GM10266 (cell line): ENCODE data around the gene DLST.

ENCODE experiments used
- DNase-seq: peaks from one replicate; pipeline ENCODE4 v3.0.0; 2012; ENCODE audit errors: extremely low spot score
- TF ChIP-seq, protein P1 (sequence below): IDR thresholded peaks from 2 replicates; pipeline ENCODE4 v1.5.1; 2012; ENCODE audit warnings: mild to moderate bottlenecking, low read depth; ENCODE audit not compliant: control insufficient read depth, insufficient read depth; ENCODE audit errors: missing control alignments

Gene DLST

DNA sequence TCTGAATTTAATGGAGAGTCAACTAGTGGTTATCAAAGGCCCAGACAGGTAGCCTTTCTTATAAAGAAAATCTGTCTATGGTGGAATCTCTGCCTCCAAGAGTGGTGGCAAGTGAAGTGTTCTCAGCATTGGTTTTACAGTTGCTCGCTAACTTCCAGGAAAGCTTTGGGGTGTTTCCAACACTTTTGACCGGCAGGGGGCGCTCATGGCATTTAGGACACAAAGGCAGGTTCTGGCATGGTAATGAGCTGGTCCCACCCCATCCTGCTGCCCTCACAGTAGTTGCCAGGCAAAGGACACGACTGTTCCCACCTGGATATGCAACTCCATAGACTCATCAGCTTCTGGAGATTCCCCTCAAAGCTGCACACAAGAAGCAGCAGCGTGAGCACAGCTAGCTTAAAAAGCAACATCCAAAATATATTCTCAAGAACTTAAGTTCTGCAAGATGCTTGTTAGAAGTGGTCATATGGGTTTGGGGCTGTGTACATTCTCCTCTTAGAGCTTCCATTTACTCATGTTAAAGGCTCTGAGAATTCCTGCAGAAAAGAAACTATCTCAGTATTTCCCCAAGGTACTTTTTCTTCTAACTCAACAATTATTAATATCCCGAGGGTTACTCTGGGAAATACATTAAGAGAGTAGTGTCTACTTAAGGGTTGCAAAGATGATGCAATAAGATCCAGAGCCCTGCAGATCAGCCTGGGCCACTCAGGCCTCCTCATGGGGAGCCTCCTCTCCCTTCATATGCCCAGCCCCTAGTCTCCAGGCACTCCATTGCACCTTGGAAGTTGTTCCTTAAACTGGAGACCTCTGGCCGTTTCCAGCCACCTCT, 20.6 kb upstream of the DLST start:
- TF ChIP-seq, protein P1, sequence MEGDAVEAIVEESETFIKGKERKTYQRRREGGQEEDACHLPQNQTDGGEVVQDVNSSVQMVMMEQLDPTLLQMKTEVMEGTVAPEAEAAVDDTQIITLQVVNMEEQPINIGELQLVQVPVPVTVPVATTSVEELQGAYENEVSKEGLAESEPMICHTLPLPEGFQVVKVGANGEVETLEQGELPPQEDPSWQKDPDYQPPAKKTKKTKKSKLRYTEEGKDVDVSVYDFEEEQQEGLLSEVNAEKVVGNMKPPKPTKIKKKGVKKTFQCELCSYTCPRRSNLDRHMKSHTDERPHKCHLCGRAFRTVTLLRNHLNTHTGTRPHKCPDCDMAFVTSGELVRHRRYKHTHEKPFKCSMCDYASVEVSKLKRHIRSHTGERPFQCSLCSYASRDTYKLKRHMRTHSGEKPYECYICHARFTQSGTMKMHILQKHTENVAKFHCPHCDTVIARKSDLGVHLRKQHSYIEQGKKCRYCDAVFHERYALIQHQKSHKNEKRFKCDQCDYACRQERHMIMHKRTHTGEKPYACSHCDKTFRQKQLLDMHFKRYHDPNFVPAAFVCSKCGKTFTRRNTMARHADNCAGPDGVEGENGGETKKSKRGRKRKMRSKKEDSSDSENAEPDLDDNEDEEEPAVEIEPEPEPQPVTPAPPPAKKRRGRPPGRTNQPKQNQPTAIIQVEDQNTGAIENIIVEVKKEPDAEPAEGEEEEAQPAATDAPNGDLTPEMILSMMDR, result peak; percentile 86

DNA sequence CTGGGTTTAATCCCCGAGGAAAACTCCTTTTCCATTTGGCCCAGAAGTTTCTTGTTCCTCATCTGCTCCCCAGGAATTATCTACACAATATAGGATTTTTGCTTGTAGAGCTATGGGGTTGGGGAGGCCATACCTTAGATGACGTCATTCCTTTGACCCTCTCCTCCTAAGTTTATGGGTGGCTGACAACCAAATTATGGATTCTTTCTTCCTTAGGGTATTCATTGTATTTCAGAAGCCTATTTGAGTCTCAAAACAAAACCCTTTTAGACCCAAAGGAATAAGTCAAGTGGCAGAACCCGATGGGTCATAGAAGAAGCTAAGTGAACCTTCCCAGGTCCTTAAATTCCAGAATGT, 20.0 kb upstream of the DLST start:
- TF ChIP-seq, protein P1, result no peak
- no peak for DNase-seq

More for the DNA sequence above, 20.6 kb upstream of the DLST start:
- DNase-seq, result peak; percentile 77

DNA sequence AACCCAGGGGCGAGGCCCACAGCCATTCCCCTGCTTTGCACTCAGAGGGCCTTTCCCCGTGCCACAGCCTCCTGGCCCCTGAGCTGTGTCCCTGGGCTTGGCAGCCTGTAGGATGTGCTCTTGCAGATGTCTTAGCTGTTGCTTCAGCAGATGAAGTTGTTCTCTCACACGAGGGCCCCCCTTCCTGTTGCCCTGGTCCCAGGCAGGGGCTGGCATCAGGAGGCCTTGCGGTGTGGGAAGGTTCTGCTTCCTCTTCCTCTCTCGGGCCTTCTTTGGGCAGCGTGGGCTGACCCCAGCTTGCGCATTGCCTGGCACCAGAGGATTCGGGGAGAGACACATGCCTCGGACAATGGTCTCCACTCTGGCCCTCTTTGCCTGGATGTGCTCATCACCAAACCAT, 18.4 kb upstream of the DLST start:
- TF ChIP-seq, protein P1, result no peak

DNA sequence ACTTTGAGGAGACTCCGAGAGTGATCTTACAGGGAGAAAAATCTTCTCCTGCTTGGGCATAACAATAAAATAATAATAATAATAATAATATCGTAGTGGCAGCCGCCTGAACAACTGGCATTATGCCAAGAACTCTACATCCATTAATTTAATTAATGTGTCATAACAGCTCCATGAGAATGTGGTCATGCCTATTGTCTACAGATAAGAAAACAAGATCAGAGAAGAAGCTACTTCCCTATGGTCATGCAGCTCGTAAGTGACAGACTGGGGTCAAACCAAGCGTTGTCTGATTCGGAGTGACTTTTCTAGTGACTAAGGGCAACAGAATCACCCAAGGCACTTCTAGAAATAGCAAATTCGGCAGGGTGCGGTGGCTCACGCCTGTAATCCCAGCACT, 17.5 kb upstream of the DLST start:
- DNase-seq, result no peak
- TF ChIP-seq, protein P1, result no peak

More for the DNA sequence above, 18.4 kb upstream of the DLST start:
- no peak for DNase-seq

DNA sequence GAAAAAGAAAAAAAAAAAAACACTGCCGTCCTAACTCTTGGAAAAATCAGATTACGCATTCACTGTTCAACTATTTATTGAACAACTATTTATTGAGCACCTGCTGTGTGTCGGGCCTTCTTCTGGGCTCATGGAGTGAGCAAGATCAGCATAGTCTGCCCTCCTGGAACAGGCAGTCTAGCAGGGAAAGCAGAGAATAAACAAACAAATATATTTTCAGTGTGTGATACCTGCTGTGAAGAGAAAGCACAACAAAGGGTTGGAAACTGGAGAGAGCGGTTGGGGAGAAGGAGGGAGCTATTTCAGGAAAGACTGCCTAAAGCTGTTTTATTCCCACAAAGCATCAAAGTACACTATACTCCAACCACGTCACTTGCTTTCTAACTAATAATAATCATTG, 16.6 kb upstream of the DLST start:
- DNase-seq, result no peak
- TF ChIP-seq, protein P1, result no peak

DNA sequence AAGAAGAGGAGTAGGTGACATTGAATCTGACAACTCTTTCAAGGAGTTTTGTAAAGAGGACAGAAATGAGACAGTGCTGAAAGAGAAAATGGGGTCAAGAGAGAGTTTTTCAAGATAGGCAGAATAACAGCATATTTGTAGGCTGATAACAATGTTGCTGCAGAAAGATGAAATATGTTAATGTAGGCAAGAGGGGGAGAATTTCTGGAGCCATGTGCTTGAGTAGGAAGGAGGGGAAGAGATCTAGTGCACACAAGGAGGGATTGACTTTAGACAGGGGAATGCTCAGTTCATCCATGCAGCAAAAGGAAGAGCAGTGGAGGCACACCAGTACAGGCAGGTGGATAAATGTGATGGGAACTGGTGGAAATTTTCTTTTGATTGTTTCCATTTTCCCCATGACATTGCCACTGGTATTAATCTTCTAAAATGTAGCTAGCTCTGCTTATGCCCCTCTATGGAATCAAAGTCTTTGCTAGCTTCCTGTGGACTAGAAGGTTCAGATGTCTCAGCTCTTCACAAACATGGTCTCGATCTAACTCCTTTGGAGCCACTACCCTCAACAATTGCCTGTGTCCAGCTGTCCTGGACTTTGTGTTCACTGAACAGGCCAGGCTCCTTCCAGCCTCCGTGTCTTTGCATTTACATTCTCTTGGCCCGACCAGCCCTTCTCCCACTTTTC, 14.9 kb upstream of the DLST start:
- TF ChIP-seq, protein P1, result no peak
- DNase-seq, result no peak

DNA sequence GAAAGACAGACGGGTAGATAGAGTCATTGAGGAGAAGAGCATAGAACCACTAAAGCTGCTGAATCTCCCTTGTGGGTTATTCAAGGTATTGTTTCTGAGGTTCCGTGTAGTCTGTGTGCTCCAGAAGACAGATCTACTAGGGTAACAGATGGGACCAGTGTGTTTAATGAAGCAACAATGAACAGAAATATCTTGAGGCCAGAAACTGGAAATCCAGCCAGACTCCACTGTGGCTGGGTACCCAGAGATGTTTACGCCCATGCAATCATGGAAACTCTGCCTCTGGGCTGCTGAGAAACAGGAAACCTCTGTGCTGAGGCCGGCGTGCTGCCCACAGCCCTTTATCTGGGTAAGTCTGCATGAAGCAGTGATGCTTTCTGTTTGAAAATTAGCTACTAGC, 14.0 kb upstream of the DLST start:
- TF ChIP-seq, protein P1, result no peak

More for the DNA sequence above, 14.0 kb upstream of the DLST start:
- no peak for DNase-seq
